Measurements from ENCODE around the gene INO80B. TPM values are rescaled to one million over a fixed set of nuclear protein-coding genes. Genes with fewer than 3 reads are reported as not detected.

The INO80B gene
- total and polyA plus RNA-seq, 9 of the 15 experiments (the other 6 are each of a cell fraction or from before 2014, with no cell fraction given), result 0.41 to 22.6 (median 9.0) TPM

DNA sequence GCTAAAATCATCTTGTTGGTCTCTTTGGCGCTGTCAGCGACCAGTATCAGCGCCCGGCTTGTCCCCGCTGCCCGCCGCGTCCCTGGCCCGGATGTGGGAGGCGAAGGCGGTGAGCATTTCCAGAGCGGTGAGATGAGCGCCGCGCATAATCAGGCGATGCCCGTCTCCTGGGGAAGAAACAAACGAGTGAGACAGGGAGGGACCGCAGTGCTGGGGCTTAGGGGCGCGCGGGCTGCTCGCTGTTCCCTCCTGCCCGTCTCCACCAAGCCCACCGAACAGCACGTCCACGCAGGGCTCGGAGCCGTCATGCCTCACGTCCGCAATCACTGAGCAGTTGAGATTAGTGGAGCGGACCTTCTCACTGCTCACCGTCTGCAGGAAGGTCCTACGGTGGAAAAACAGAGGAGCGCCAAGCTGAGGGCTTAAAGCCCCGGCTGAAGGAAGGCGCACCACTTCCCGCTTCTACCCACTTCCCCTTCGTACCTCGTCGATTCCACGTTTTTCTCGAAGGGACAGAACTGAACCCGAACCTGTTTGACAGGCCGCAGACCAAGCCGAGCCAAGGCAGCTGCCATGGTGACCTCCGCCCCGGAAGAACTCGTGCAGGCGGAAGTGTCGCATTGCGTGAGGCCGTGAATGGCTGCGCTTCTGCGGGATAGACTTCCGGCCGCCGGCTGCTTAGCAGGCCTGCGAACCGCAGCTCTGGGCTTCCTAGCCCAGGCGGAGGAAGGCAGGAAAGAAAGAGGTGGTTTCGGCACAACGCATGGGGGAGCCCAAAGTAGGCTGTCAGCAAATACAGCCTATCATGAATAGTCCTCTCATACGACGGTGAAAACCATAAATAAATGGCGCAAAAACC, 17.4 kb downstream of the INO80B start, which contains the start of gene MRPL53 (continued):
- TF ChIP-seq, protein P1, sequence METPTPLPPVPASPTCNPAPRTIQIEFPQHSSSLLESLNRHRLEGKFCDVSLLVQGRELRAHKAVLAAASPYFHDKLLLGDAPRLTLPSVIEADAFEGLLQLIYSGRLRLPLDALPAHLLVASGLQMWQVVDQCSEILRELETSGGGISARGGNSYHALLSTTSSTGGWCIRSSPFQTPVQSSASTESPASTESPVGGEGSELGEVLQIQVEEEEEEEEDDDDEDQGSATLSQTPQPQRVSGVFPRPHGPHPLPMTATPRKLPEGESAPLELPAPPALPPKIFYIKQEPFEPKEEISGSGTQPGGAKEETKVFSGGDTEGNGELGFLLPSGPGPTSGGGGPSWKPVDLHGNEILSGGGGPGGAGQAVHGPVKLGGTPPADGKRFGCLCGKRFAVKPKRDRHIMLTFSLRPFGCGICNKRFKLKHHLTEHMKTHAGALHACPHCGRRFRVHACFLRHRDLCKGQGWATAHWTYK (CRISPR knock-in tag; IDR thresholded peaks at IDR 0.05), result 0 out of 2 replicates have a peak, but pooled peaks have one; percentile 64
- TF ChIP-seq KAT7 (CRISPR knock-in tag; IDR thresholded peaks at IDR 0.05; ENCODE audit: borderline replicate concordance) (no peak; the same call in 1 of the 2 replicates), HDAC6 (IDR thresholded peaks at IDR 0.05; ENCODE audit: low read depth, low read length) (peak; percentile 82; the same call in 1 of the 2 replicates), ADNP (tag; IDR thresholded peaks at IDR 0.05) (no peak), ZNF408 (CRISPR knock-in tag; IDR thresholded peaks at IDR 0.05; ENCODE audit: low read depth) (no peak), RBBP5 (IDR thresholded peaks at IDR 0.05; ENCODE audit: borderline replicate concordance, insufficient read depth, low read length, poor library complexity, severe bottlenecking) (peak; percentile 85), MCM5 (IDR thresholded peaks at IDR 0.05; ENCODE audit: low read depth) (no peak), POLR2G (IDR thresholded peaks at IDR 0.05; ENCODE audit: low read depth, low read length) (peak; percentile 94), ETV1 (tag; conservative IDR thresholded peaks at IDR 0.05; ENCODE audit: low read depth) (peak; percentile 97), TAF9B (IDR thresholded peaks at IDR 0.05; ENCODE audit: partially characterized antibody) (peak; percentile 82), MTA3 (IDR thresholded peaks at IDR 0.05; ENCODE audit: borderline replicate concordance) (peak; percentile 84; the same call in 1 of the 2 replicates), ZNF699 (CRISPR knock-in tag; IDR thresholded peaks at IDR 0.05; ENCODE audit: insufficient replicate concordance) (no peak), MAFG (tag; conservative IDR thresholded peaks at IDR 0.05) (no peak), KLF6 (CRISPR knock-in tag; IDR thresholded peaks at IDR 0.05; ENCODE audit: borderline replicate concordance) (peak; percentile 66; the same call in 1 of the 2 replicates), CC2D1A (IDR thresholded peaks at IDR 0.05) (no peak), ZNF445 (CRISPR knock-in tag; IDR thresholded peaks at IDR 0.05; ENCODE audit: low read depth) (no peak), RBM25 (IDR thresholded peaks at IDR 0.05; ENCODE audit: low read depth, low read length, severe bottlenecking) (no peak), DPF2 (IDR thresholded peaks at IDR 0.05) (no peak)
- TF ChIP-seq, protein P2, sequence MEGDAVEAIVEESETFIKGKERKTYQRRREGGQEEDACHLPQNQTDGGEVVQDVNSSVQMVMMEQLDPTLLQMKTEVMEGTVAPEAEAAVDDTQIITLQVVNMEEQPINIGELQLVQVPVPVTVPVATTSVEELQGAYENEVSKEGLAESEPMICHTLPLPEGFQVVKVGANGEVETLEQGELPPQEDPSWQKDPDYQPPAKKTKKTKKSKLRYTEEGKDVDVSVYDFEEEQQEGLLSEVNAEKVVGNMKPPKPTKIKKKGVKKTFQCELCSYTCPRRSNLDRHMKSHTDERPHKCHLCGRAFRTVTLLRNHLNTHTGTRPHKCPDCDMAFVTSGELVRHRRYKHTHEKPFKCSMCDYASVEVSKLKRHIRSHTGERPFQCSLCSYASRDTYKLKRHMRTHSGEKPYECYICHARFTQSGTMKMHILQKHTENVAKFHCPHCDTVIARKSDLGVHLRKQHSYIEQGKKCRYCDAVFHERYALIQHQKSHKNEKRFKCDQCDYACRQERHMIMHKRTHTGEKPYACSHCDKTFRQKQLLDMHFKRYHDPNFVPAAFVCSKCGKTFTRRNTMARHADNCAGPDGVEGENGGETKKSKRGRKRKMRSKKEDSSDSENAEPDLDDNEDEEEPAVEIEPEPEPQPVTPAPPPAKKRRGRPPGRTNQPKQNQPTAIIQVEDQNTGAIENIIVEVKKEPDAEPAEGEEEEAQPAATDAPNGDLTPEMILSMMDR (IDR thresholded peaks at IDR 0.05 in 2 of 3, conservative IDR thresholded peaks at IDR 0.05 in 1 of 3; ENCODE audit: insufficient read depth in 2 of 3, low read depth in 1 of 3, low read length in 3 of 3), result peak in 1 of 3 experiments; percentile 11; a peak in 2 of 6 replicates
- TF ChIP-seq, protein P3, sequence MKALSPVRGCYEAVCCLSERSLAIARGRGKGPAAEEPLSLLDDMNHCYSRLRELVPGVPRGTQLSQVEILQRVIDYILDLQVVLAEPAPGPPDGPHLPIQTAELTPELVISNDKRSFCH (CRISPR knock-in tag; IDR thresholded peaks at IDR 0.05), result no peak
- TF ChIP-seq, protein P3 (tag; IDR thresholded peaks at IDR 0.05), result no peak

All from K562 (cell line).